ENCODE measurements around the gene MYOD1. TPM values are rescaled to one million over a fixed set of nuclear protein-coding genes. Genes with fewer than 3 reads are reported as not detected.

Gene MYOD1
- total and polyA plus RNA-seq, 9 of the 15 experiments (the other 6 are each of a cell fraction or from before 2014, with no cell fraction given): not detected

GRCh38 chr11:17714870-17715269, 4.5 kb upstream of the MYOD1 start:
- Histone ChIP-seq H2AFZ (ENCODE audit: low read depth, low read length) (no peak overlapping the region), H3K36me3 (ENCODE audit: control insufficient read depth, insufficient read depth, low read length) (no peaks in the 10 kb centered on the region), H3K4me1 (replicated peaks in 1 of 2; ENCODE audit: control insufficient read depth in 2 of 2, insufficient read depth in 2 of 2, low read length in 2 of 2) (no peaks in the 10 kb centered on the region), H3K27ac (ENCODE audit: extremely low read depth, low read depth, low read length) (no peak overlapping the region), H3K9me1 (ENCODE audit: control insufficient read depth, insufficient read depth, low read length) (no peaks in the 10 kb centered on the region), H3K9me3 (replicated peaks; ENCODE audit: control insufficient read depth, insufficient read depth, low read depth, low read length) (no peaks in the 10 kb centered on the region), H3K4me3 (no peak overlapping the region), H4K20me1 (replicated peaks; ENCODE audit: control insufficient read depth, insufficient read depth, low read length) (peaks cover 13% of the 10 kb centered on the region; the same call in 1 of the 2 replicates), H3K79me2 (ENCODE audit: control insufficient read depth, insufficient read depth, low read length) (no peaks in the 10 kb centered on the region), H3K27me3 (ENCODE audit: control insufficient read depth in 2 of 2, insufficient read depth in 2 of 2, low read length in 2 of 2) (peaks cover 8 to 42% of the 10 kb centered on the region in 2 experiments), H3K9ac (ENCODE audit: insufficient read depth in 1 of 2, low read depth in 2 of 2, low read length in 2 of 2) (no peak overlapping the region; a peak in 1 of 4 replicates), H3K4me2 (ENCODE audit: insufficient read depth, low read length) (no peak overlapping the region)
- ChIA-PET CTCF (ENCODE audit: low intra/inter-chr PET ratio) (no interaction called here), POLR2A (no interaction called here)
- intact Hi-C loops (cut with micrococcal nuclease) (no loop called here), in situ Hi-C loops (cut with MboI) (no loop called here)
- FAIRE-seq: no peak
- TF ChIP-seq ZNF830 (CRISPR knock-in tag; IDR thresholded peaks at IDR 0.05) (no peak), RB1 (IDR thresholded peaks at IDR 0.05; ENCODE audit: low read depth) (no peak), NUFIP1 (IDR thresholded peaks at IDR 0.05; ENCODE audit: partially characterized antibody) (no peak), E2F3 (CRISPR knock-in tag; IDR thresholded peaks at IDR 0.05) (no peak), ZNF592 (IDR thresholded peaks at IDR 0.05) (no peak), STAT5A (IDR thresholded peaks at IDR 0.05; ENCODE audit: borderline replicate concordance, low read length) (no peak), ZNF263 (CRISPR knock-in tag; IDR thresholded peaks at IDR 0.05; ENCODE audit: borderline replicate concordance) (no peak), HNRNPL (IDR thresholded peaks at IDR 0.05; ENCODE audit: low read depth, low read length) (no peak)
- TF ChIP-seq, protein P1, sequence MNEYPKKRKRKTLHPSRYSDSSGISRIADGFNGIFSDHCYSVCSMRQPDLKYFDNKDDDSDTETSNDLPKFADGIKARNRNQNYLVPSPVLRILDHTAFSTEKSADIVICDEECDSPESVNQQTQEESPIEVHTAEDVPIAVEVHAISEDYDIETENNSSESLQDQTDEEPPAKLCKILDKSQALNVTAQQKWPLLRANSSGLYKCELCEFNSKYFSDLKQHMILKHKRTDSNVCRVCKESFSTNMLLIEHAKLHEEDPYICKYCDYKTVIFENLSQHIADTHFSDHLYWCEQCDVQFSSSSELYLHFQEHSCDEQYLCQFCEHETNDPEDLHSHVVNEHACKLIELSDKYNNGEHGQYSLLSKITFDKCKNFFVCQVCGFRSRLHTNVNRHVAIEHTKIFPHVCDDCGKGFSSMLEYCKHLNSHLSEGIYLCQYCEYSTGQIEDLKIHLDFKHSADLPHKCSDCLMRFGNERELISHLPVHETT (CRISPR knock-in tag; conservative IDR thresholded peaks at IDR 0.05 in 1 of 2, IDR thresholded peaks at IDR 0.05 in 1 of 2): no peak
- no peak for ATAC-seq
- BruUV-seq (replicated peaks): no TSS peak
- DNase-seq (ENCODE audit: extremely low read depth in 1 of 4, low spot score in 3 of 4): no peak
- WGBS (ENCODE audit: insufficient coverage, low coverage, missing lambda C conversion rate): 0% methylated on average over 4 of the region's 4 CpGs
